NCI-H2107 (cell line): ENCODE data around the gene APOBEC3H.

ENCODE experiments used
- DNase-seq: peaks from one replicate; lab custom pipeline; 2025; lab: John Stamatoyannopoulos, UW

The APOBEC3H gene

GRCh38 chr22:39081016-39081415 is 16.0 kb upstream of the APOBEC3H start:
- DNase-seq = no peak

- DNase-seq = no peak
Observed at GRCh38 chr22:39081598-39081997, 15.4 kb upstream of the APOBEC3H start.

- DNase-seq = no peak
Observed at GRCh38 chr22:39083212-39084165, 13.6 kb upstream of the APOBEC3H start.

- no peak for DNase-seq
Observed at GRCh38 chr22:39084666-39085065, 12.4 kb upstream of the APOBEC3H start.

GRCh38 chr22:39087098-39087497 is 9.9 kb upstream of the APOBEC3H start:
- DNase-seq = no peak

GRCh38 chr22:39087881-39088684 is 9.0 kb upstream of the APOBEC3H start:
- DNase-seq = no peak

- DNase-seq = no peak
Observed at GRCh38 chr22:39088685-39089032, 8.4 kb upstream of the APOBEC3H start.

GRCh38 chr22:39089928-39090327 is 7.1 kb upstream of the APOBEC3H start:
- DNase-seq = no peak

GRCh38 chr22:39090426-39091064 is 6.5 kb upstream of the APOBEC3H start:
- no peak for DNase-seq

- DNase-seq = no peak
Observed at GRCh38 chr22:39091126-39092081, 5.6 kb upstream of the APOBEC3H start.

- no peak for DNase-seq
Observed at GRCh38 chr22:39092111-39092862, 4.8 kb upstream of the APOBEC3H start.

- DNase-seq = no peak
Observed at GRCh38 chr22:39094717-39095389, 2.2 kb upstream of the APOBEC3H start.

- DNase-seq = no peak
Observed at GRCh38 chr22:39095971-39096370, 1.1 kb upstream of the APOBEC3H start.

GRCh38 chr22:39098026-39098425 is 982 bp downstream of the APOBEC3H start:
- DNase-seq = no peak

GRCh38 chr22:39098576-39098975 is 1.5 kb downstream of the APOBEC3H start:
- no peak for DNase-seq

GRCh38 chr22:39101226-39101625 is 4.2 kb downstream of the APOBEC3H start:
- no peak for DNase-seq

GRCh38 chr22:39103431-39103830 is 6.4 kb downstream of the APOBEC3H start:
- DNase-seq = no peak

GRCh38 chr22:39106326-39106725 is 9.3 kb downstream of the APOBEC3H start:
- no peak for DNase-seq

GRCh38 chr22:39108487-39108886 is 11.4 kb downstream of the APOBEC3H start:
- DNase-seq = no peak

- DNase-seq = no peak
Observed at GRCh38 chr22:39109361-39109760, 12.3 kb downstream of the APOBEC3H start.
